HG02571 (cell line): ENCODE data around the gene IPO4.
"Not testable (repeated sequence)": the region's sequence is repeated elsewhere in the genome, so short reads cannot be mapped to it uniquely, and the experiment has no call there.

ENCODE experiments used
- ATAC-seq: cut with Tn5 transposase; IDR thresholded peaks from one replicate; pipeline ENCODE4 v1.9.1; 2021; ENCODE audit warnings: mild to moderate bottlenecking, moderate library complexity; ENCODE audit not compliant: unreplicated experiment

Gene IPO4, protein sequence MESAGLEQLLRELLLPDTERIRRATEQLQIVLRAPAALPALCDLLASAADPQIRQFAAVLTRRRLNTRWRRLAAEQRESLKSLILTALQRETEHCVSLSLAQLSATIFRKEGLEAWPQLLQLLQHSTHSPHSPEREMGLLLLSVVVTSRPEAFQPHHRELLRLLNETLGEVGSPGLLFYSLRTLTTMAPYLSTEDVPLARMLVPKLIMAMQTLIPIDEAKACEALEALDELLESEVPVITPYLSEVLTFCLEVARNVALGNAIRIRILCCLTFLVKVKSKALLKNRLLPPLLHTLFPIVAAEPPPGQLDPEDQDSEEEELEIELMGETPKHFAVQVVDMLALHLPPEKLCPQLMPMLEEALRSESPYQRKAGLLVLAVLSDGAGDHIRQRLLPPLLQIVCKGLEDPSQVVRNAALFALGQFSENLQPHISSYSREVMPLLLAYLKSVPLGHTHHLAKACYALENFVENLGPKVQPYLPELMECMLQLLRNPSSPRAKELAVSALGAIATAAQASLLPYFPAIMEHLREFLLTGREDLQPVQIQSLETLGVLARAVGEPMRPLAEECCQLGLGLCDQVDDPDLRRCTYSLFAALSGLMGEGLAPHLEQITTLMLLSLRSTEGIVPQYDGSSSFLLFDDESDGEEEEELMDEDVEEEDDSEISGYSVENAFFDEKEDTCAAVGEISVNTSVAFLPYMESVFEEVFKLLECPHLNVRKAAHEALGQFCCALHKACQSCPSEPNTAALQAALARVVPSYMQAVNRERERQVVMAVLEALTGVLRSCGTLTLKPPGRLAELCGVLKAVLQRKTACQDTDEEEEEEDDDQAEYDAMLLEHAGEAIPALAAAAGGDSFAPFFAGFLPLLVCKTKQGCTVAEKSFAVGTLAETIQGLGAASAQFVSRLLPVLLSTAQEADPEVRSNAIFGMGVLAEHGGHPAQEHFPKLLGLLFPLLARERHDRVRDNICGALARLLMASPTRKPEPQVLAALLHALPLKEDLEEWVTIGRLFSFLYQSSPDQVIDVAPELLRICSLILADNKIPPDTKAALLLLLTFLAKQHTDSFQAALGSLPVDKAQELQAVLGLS

DNA sequence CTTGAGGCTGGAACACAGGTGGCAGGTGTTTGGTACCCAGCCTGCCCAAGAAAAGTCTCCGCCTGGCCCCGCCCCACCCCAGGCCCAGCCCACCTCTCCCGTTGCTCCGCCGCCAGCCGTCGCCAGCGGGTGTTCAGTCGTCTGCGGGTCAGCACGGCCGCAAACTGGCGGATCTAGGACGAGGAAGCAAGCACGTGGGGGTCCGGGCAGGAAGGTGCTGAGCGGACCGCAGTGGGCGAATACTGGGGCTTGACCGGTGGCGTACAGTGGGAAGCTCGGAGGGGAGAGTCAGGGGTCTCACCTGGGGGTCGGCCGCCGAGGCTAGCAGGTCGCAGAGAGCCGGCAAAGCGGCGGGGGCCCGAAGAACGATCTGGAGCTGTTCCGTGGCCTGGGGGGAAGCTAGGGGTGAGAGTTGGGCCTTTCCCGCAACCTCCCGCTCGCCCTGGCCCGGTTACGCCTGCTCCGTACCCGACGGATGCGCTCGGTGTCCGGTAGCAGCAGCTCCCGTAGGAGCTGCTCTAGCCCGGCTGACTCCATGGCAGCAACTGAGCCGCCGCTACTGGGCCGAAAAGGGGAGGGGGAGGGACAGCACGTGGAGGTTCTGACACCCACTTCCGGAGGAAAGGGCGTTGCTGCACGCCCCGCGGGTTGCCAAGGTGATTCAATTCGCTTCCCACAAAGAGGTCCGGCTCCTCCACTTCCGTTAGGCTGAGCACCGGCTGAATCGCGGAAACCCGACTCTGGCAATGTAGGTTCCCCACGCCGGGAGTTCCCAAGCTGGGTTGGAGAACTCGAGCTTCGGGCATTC lies at the start of gene IPO4:
IPO4 (minus strand) TSS at position 566 of the 808 bp plus-strand sequence; CDS start at position 537, 29 bp downstream.
- ATAC-seq, result peak; percentile 86

DNA sequence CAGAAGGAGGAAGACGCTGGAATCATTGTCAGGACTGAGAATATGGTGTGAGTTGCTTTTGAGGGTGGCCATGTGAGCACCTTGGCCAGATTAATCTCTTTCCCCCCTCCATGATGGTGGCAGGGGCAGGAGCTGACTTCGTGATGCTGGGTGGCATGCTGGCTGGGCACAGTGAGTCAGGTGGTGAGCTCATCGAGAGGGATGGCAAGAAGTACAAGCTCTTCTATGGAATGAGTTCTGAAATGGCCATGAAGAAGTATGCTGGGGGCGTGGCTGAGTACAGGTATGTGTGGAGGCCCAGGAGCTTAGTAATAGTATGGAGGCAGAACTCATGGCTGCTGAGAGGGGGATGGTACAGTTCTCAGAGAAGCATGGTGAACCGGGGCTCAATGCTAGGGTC lies 49.5 kb upstream of the IPO4 start:
- ATAC-seq, result no peak

DNA sequence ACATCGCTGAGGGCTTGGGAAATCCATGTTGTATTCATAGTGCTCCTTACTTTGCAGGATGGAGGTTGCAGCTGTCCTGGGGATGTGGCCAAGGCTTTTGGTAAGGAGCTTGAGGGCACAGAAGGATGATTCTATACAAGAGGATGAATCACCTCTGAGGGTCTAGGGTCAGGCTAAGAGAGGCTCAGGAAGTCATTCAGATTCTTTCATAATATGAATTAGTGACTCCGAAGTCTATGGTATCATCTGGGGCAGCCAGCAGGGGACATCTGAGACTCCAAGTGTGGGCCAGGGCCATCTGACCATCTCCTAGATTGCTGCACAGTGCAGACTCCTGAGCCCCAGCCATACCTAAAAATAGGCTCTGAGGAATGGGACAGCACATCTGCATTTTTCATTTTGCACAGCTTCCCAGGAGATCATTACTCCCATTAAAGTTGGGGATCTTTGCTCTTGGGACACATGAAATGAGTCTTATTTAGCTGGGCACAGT lies 48.9 kb upstream of the IPO4 start:
- no peak for ATAC-seq

DNA sequence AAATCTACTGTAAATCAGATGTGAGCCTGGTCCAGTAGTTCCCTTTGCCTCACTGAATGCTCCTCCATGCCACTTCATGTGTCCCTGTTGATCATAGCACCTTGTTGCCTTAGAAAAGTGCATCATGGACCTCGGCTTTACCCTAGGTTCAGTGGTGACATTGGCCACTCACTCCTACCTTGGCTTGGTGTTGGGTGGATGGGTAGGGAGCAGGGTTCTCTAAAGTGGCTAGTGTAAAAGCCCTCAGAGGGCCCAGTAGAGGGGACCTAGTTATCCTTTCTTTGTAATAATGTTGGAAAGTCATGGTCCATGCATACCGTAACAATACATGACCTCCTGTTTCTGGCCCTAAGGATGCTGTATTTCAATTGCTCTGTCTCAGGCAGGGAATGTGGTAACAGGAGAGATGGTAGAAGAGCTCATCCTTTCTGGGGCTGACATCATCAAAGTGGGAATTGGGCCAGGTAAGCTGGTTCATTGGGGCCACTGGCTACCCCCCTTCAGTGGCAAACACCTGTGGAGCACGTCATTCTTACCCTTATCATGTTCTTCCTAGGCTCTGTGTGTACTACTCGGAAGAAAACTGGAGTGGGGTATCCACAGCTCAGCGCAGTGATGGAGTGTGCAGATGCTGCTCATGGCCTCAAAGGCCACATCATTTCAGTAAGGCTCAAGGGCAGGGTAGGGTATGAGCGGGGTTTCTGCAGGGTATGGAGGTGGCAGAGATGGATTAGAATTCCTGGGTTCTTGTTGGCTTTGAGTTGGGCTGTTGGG lies 48.3 kb upstream of the IPO4 start:
- ATAC-seq, result no peak

DNA sequence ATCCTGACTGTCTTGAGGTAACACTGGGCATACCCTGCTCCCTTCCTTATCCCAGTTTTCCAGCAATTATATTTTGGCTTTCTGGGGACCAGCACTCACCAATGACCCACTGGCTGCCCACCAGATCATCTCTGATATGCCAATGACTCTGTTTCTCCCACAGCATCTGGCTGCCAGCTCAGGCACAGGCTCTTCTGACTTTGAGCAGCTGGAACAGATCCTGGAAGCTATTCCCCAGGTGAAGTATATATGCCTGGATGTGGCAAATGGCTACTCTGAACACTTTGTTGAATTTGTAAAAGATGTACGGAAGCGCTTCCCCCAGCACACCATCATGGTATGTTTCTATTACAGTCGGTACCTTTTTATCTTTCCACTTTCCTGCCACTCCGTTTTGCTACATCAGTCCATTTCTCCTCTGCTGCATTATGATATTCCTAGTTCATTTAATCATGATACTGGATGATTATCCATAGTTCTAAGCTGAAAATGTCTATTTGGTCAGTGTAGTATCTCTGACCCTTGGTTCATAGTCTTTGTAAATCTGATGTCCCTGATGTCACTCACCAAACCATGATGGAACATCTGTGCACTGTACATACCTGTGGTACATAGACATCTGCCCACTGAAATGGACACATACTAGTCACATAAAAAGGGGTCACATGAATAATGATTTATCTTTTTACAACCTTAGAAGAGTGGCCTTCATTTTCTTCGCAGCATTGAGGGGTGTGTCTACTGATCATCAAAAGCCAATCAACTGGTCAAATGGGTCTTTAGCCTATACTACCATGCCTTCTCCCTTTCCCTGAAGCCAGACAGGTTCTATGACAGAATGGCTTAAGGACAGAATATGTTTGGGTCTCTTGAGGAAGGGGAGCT lies 47.4 kb upstream of the IPO4 start:
- ATAC-seq, result no peak

DNA sequence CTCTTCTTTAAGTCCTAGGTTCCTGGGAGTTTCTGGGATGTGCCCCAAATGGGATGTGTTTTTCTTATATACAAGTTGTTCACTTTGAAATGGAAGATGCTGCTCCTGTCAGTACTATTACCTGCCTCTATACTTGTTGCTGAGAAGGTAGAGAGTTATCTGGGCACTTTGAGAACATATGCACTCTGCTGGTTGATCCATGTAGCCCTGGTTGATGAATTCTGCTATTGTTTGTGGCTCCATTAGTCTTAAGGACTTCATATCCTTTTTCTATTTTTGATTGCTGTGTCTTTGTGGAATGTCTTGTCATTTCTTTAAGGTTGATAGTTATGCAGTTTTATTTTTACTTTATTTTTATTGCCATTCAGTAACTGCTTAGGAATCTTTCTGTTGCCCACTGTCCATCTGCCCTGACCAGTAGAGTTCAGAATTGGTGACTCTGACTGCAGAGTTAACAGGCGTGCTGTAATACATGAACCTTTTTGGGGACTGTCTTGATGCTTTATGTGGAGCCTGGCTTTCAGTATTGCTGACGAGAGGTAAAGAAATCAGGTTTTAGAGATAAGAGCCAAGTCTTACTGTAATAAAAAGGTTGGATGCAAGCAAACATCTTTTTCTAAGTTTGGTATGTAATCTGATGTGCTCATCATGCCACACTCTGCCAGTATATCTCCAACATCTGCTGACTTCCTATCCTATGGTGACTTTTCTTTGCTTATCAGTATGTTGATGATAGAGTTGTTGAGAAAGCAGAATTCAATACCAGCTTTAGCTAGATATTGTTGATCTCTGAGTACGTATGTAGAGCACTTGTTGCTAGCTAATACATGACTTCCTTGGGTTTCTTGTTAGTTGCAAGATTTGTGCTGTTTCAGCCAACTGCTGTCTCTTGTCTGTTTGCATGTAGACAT lies 45.7 kb upstream of the IPO4 start:
- ATAC-seq, result no peak

DNA sequence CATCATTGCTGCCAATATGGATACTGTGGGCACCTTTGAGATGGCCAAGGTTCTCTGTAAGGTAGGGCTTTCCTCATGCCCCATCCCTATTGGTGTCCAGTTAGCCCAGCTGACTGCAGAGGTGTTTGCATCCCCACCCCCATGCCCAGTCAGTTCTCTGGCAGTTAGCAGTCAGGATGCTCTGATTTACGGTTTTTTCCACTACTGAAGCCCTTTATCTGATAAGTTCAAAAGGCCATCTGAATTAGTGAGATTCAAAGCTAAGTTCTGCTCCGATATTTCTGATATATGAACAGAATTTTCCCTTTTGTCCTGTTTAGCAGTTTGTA lies 44.9 kb upstream of the IPO4 start:
- no peak for ATAC-seq

DNA sequence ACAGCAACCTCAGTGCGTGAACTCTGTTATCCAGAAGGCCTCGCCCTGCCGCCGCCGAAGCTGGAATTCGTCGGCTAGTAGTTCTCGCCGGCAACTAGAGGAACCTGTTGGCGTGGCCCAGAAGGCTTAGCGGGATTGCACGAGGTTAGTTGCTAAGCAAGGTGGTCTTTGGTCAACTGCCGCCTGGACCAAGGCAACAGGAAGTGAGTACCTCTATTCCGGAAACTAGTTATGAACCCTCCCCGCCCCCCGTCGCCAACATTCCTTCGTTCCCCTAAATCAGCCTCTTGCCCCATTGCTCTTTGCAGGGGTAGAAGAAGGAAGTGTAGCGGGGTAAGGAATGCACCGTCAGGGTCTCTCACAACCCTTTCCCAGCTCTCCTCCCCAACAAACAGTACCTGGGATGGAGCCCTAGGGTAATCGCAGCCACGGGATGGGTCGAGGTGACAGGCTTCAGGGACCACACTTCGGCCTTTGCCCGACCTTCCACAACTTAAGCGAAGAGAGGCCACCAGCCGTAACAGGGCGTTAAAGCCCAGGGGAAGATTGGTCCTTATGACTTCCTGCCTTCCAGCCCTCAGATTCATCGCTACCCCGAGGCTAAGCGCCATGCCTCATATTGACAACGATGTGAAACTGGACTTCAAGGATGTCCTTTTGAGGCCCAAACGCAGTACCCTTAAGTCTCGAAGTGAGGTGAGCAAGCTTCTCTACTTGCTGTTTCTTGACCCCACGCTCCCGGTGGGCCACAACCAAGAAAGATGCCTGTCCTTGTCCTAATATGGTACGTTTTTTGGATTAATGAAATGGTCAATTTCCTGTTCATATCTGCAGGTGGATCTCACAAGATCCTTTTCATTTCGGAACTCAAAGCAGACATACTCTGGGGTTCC lies 44.3 kb upstream of the IPO4 start, which contains the start of gene GMPR2:
GMPR2 (plus strand) TSS at position 285 of the 893 bp plus-strand sequence; CDS start at position 610, 325 bp downstream.
- ATAC-seq, result peak; percentile 58

DNA sequence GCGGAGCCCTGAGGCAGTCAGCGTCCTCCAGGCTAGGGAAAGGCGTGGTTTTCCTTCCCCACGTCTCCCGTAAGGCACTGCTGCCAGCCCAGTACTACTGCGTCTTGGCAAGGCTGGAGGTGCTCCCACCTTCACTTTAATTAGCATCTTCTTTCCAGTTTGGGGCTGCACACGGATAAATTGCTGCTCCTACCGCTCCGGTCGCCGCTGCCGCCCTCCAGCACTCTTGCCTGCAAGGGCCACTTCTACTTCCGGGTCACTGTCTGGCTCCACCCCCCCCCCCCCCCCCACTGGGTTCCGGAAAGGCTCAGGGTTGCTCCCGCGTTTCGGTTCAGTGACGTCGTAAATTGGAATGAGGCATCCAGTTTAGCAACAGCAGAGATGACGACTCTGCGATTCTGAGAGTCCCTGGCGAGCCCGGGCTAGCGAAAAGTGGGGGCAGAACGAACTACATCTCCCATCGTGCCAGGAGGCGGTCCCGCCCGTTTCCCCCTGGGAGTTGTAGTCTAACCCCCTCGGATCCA lies 43.6 kb upstream of the IPO4 start, which contains the start of gene NEDD8:
NEDD8 (minus strand) TSS at position 247 of the 524 bp plus-strand sequence; CDS start at position 147, 100 bp downstream.
- peak; percentile 72 for ATAC-seq

DNA sequence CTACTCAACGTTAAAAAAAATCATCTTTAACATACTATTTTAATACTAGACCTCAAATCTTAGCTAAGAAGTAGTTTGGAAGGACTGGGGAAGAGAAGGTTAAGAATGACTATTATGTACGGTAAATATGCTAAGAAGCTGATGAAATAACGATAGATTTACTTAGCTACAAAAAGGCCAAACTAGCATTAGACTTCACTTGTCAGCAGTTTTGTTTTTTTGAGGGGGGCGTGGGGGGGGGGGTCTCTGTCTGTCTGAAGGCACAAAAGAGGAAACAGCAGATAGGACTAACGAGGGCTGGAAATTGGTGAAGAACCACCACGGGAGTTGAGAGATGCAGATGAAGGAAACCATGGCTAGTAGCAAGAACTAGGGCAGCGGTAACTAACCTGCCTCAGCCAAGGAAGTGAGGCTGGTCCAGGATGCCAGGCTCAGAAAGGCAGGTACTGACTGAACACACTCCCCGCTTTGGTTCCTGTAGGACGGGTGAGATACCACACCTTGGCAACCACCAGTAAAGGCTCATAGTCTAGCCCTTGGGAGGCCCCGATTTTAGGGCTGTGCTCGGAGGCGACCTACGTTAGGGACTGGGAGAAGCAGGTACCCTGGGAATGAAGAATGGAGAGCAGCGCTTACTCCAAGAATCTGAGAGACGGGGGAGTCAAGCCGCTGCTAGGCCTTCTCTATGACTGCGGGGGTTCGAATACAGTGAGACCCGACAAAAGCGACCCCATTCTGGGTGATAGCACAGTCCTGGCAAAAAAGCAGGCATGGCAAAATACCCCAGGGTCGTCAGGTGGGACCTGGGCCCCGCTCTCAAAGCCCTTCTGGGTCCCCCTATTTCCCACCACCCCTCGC lies 42.9 kb upstream of the IPO4 start:
- no peak for ATAC-seq

DNA sequence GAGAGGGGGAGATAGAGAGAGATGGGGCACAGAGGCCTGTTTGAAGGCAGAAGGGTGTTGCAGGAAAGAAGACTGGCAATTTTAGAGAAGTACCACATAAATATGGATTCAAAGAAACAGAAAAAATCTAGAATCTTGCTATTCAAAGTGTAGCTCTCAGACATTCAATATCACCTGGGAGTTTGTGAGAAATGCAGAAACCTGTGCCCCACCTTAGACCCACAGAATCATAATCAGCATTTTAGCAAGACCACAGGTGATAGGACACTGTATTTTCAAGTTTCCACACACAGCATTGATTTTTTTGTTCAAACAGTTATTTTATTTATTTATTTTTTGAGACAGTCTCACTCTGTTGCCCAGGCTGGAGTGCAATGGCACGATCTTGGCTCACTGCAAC lies 40.3 kb upstream of the IPO4 start:
- no peak for ATAC-seq

DNA sequence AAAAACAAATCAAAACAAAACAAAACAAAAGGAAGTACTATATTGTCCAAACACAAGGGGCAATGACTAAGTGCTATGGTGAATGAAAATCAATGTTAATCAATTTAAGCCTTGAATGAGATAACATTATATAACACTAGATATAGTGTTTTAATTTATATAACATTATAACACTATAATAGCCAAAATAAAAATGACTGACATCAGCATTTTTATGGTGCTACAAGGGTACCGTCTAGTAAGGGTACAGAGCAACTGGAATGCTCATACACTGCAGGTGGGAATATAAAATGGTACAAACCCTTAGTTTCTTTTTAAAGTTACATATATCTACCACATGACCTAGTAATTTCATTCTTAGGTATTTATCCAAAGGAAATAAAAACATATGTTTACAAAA lies 37.9 kb upstream of the IPO4 start:
- ATAC-seq, result no peak

DNA sequence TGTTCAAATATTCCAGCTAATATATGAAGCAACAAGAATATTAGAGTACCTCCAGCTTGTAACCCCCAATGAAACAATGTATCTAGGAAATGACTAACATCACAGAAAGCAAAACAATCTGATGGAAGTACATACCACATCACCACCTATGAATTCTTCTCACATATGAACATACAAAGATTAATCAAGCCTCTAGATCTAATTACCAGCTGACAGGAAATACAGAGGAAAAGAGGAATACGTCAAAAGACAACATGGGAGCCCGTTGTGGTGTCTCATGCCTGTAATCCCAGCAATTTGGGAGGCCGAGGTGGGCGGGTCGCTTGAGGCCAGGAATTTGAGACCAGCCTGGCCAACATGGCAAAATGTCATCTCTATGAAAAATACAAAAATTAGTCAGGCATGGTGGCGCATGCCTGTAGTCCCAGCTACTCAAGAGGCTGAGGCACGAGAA lies 36.0 kb upstream of the IPO4 start:
- no peak for ATAC-seq

DNA sequence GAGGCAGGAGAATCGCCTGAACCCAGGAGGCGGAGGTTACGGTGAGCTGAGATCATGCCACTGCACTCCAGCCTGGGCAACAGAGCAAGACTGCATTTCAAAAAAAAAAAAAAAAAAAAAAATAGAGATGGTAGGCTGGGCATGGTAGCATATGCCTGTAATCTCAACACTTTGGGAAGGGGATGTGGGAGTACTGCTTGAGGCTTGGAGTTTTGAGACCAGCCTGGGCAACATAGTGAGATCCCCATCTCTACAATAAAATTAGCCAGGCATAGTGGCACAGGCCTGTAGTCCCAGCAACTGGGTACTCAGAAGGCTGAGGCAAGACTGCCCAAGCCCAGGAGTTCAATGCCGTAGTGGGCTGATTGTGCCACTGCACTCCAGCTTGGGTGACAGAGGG lies 34.4 kb upstream of the IPO4 start:
- not testable (repeated sequence) for ATAC-seq

DNA sequence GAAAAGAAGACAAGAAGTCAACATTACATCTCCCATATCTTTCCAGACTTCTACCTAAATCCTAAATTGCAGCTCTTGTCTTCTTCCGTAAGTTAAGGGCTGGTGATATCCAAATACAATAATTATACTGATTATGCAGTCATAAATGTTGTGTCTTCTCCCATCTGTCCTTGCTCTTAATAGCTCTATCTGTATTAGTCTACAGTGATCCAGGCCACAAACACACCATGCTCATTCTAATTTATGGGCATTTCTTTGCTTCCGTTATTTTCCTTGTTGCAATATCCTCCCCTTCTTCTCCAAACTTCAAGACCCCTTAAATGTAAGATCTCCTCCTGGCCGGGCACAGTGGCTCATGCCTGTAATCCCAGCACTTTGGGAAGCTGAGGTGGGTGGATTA lies 30.9 kb upstream of the IPO4 start:
- no peak for ATAC-seq
